ENCODE data around the gene SF3B3. TPM values are rescaled to one million over a fixed set of nuclear protein-coding genes. Genes with fewer than 3 reads are reported as not detected.

SF3B3 gene
- total and polyA plus RNA-seq, 2 donors (not counting 3 experiments of a cell fraction or from before 2014, with no cell fraction given): 167 to 324 TPM

- TF ChIP-seq GATA2 (IDR thresholded peaks at IDR 0.05; ENCODE audit: insufficient read depth, insufficient read length, low read depth, low read length) (no peak), JUN (IDR thresholded peaks at IDR 0.05; ENCODE audit: borderline replicate concordance, insufficient read depth, insufficient read length, low read depth) (no peak), POLR2AphosphoS5 (IDR thresholded peaks at IDR 0.05; ENCODE audit: insufficient read depth, low read depth, low read length) (no peak), FOS (IDR thresholded peaks at IDR 0.05; ENCODE audit: borderline replicate concordance, insufficient read depth, low read length) (no peak), POLR2A (IDR thresholded peaks at IDR 0.05; ENCODE audit: low read depth, low read length) (no peak), MYC (IDR thresholded peaks at IDR 0.05; ENCODE audit: low read depth, low read length) (no peak), EZH2 (IDR thresholded peaks at IDR 0.05; ENCODE audit: borderline replicate concordance, low read depth, low read length, severe bottlenecking) (no peak)
- TF ChIP-seq, protein P1, sequence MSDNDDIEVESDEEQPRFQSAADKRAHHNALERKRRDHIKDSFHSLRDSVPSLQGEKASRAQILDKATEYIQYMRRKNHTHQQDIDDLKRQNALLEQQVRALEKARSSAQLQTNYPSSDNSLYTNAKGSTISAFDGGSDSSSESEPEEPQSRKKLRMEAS (IDR thresholded peaks at IDR 0.05; ENCODE audit: insufficient read depth, insufficient read length): no peak
- TF ChIP-seq, protein P2, sequence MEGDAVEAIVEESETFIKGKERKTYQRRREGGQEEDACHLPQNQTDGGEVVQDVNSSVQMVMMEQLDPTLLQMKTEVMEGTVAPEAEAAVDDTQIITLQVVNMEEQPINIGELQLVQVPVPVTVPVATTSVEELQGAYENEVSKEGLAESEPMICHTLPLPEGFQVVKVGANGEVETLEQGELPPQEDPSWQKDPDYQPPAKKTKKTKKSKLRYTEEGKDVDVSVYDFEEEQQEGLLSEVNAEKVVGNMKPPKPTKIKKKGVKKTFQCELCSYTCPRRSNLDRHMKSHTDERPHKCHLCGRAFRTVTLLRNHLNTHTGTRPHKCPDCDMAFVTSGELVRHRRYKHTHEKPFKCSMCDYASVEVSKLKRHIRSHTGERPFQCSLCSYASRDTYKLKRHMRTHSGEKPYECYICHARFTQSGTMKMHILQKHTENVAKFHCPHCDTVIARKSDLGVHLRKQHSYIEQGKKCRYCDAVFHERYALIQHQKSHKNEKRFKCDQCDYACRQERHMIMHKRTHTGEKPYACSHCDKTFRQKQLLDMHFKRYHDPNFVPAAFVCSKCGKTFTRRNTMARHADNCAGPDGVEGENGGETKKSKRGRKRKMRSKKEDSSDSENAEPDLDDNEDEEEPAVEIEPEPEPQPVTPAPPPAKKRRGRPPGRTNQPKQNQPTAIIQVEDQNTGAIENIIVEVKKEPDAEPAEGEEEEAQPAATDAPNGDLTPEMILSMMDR (IDR thresholded peaks at IDR 0.05; ENCODE audit: extremely low read depth in 1 of 2, insufficient read depth in 1 of 2, low read depth in 1 of 2, low read length in 2 of 2): no peak
- no peak for DNase-seq (ENCODE audit: low read depth, low spot score)
- dilution Hi-C loops (cut with MboI; ENCODE audit: extremely low pct_ligation_motif_present, low sequenced_read_pairs): no loop called here
- Histone ChIP-seq H3K27me3 (ENCODE audit: control insufficient read depth in 2 of 2, insufficient read depth in 2 of 2, low read length in 2 of 2) (no peaks in the 10 kb centered on the region), H3K9me3 (replicated peaks; ENCODE audit: control insufficient read depth, insufficient read depth, low read length) (no peaks in the 10 kb centered on the region), H3K4me1 (ENCODE audit: control insufficient read depth, extremely low read depth, insufficient read depth, low read length) (no peaks in the 10 kb centered on the region), H3K9ac (replicated peaks; ENCODE audit: extremely low read depth, insufficient read depth, low read length) (no peak overlapping the region), H3K79me2 (ENCODE audit: control insufficient read depth, insufficient read depth, low read length) (no peaks in the 10 kb centered on the region), H2AFZ (ENCODE audit: low read depth, low read length) (no peak overlapping the region), H3K27ac (ENCODE audit: insufficient read depth, low read depth, low read length) (no peak overlapping the region), H3K4me2 (ENCODE audit: insufficient read depth, low read length) (no peak overlapping the region), H3K4me3 (replicated peaks in 1 of 3; ENCODE audit: insufficient read depth in 1 of 3, low read depth in 1 of 3, low read length in 3 of 3) (no peak overlapping the region), H4K20me1 (replicated peaks; ENCODE audit: control insufficient read depth, extremely low read depth, insufficient read depth, low read length) (no peaks in the 10 kb centered on the region), H3K36me3 (ENCODE audit: control insufficient read depth in 2 of 2, extremely low read depth in 1 of 2, insufficient read depth in 2 of 2, low read length in 2 of 2) (no peaks in the 10 kb centered on the region), H3K9me1 (replicated peaks; ENCODE audit: control insufficient read depth, extremely low read depth, insufficient read depth, low read length) (no peaks in the 10 kb centered on the region)
- no peak for FAIRE-seq
- ChIA-PET CTCF (interaction anchor here (1.4 to 1.7 kb wide), 2 partner anchors 9 to 43 kb away, joined by 3 to 9 read pairs; no protein-coding TSS in a partner anchor), POLR2A (no interaction called here)
- no TSS peak for BruUV-seq (replicated peaks)
- intact Hi-C loops (cut with micrococcal nuclease): no loop called here
Observed at GRCh38 chr16:70611224-70611598, 87.6 kb downstream of the SF3B3 start.

Measured in endothelial cell of umbilical vein (primary cell).